Heart right ventricle (tissue), 16 donors: ENCODE data around the gene FOXN3. TPM values are rescaled to one million over a fixed set of nuclear protein-coding genes. Genes with fewer than 3 reads are reported as not detected.
"Not testable (repeated sequence)": the region's sequence is repeated elsewhere in the genome, so short reads cannot be mapped to it uniquely, and the experiment has no call there.

Experiments used
- ATAC-seq, 8 donors: fragments of 200-7000 bp; cut with Tn5 transposase; one replicate each; pipeline ENCODE4 v1.9.1; 2020; ENCODE audit warnings: mild to moderate bottlenecking in 8 of 8, moderate library complexity in 8 of 8, moderate number of reproducible peaks in 1 of 8
- DNase-seq, 2 donors: peaks; one replicate each; pipeline ENCODE4 v3.0.0-alpha.2; 2020
- H3K27ac ChIP-seq, 10 donors: fragments of 200-600 bp; sonication (generic) in 2 of 10; one replicate each; pipeline versions ENCODE4 v1.5.0 to v1.8.0; 2020 to 2022; ENCODE audit warnings: mild to moderate bottlenecking in 3 of 10
- H3K27me3 ChIP-seq, 7 donors: fragments of 200-600 bp; one replicate each; pipeline ENCODE4 v1.8.0; 2021 to 2022; ENCODE audit warnings: mild to moderate bottlenecking in 2 of 7
- H3K36me3 ChIP-seq, 9 donors: fragments of 200-600 bp; sonication (generic) in 1 of 9; one replicate each; pipeline versions ENCODE4 v1.5.0 to v1.8.0; 2020 to 2022; ENCODE audit warnings: mild to moderate bottlenecking in 2 of 9
- H3K4me1 ChIP-seq, 9 donors: fragments of 200-600 bp; sonication (generic) in 1 of 9; one replicate each; pipeline versions ENCODE4 v1.5.0 to v1.8.0; 2020 to 2022; ENCODE audit warnings: mild to moderate bottlenecking in 4 of 9
- H3K4me3 ChIP-seq, 10 donors: fragments of 200-600 bp; sonication (generic) in 2 of 10; one replicate each; pipeline versions ENCODE4 v1.5.0 to v1.8.0; 2020 to 2022; ENCODE audit warnings: mild to moderate bottlenecking in 7 of 10, moderate library complexity in 2 of 10
- H3K9me3 ChIP-seq, 11 donors: fragments of 200-600 bp in 10 of 11; sonication (generic) in 2 of 11; one replicate each; pipeline versions ENCODE4 v1.5.0 to v1.8.0; 2013 to 2022; ENCODE audit warnings: mild to moderate bottlenecking in 2 of 11, control low read depth in 1 of 11, moderate library complexity in 1 of 11
- CTCF ChIP-seq, 9 donors: fragments of 200-600 bp; sonication (generic) in 2 of 9; IDR thresholded peaks; one replicate each; pipeline versions ENCODE4 v1.5.0 to v1.8.0; 2021 to 2022; ENCODE audit warnings: antibody characterized with exemption in 9 of 9, mild to moderate bottlenecking in 5 of 9, moderate library complexity in 1 of 9
- WGBS, 2 donors: extraction: QIAGEN DNeasy Blood & Tissue Kit; methylation state at CpG; one replicate each; pipeline ENCODE4 v1.1.7; 2013; ENCODE audit warnings: inconsistent platforms in 1 of 2; 5-methylcytosine and 5-hydroxymethylcytosine counted together
- intact Hi-C, 10 donors: fragments of 100-400 bp; cut with DNase I; formaldehyde crosslinking; loops; one replicate each; pipeline versions ENCODE4 v1.11.1 to v1.14.2; 2022
- polyA plus RNA-seq, 2 donors: library from polyadenylated mRNA; stranded (reverse); fragments of 200-250 nt; gene quantifications; one replicate each; pipeline ENCODE4 v1.2.3, GENCODE V29; 2013
- total RNA-seq, 10 donors: library from RNA; stranded (reverse); fragmentation: NEBNext Ultra II Directional in 3 of 10; extraction: Animal tissue kit (Norgen Biotek cat#: 25700) in 3 of 10; gene quantifications; one replicate each; pipeline versions ENCODE4 v1.2.1 to v1.2.4, GENCODE V29; 2021 to 2023
- donor health status: Arrhythmogenic right ventricular cardiomyopathy.
- donor health status: ischemic (EF 13 %, LVEDD 7.1; RV severe dilation, severe dysfunction).
- donor health status: healthy with polysubstance abuse.
- donor health status: DM: no; HTN: yes; CAD: no.
- donor health status: DM: no; HTN: no; CAD: no.
- donor health status: ischemic (EF 25% LVEDD 6.9; RV normal size, moderate dysfunction).
- donor health status: ischemic (EF 25% LVEDD 5.7; RV mildly dilated, moderate dysfunction).
- donor health status: healthy.
- donor health status: DM: yes; HTN: yes; CAD: no.
- donor health status: Ischemic cardiomyopathy.
- donor health status: ischemic (EF 35%, LVEDD 5.7; RV mildly dilated, moderate dysfunction).
- donor health status: nonischemic (EF 11% LVEDD 7.7; RV severe dilation, severe dysfunction).
- donor health status: DM: yes; HTN: yes; CAD: no.
- donor health status: PGD.
- donor health status: ischemic (EF 29% LVEDD 5.4; RV normal size, mild dysfunction).
- donor health status: nonischemic (EF 23%, LVEDD 6.1; RV moderate dilation, normal function).

FOXN3 gene
- total and polyA plus RNA-seq, 12 donors = 13.0 to 150 (median 107) TPM

- intact Hi-C loops = no loop called here
- Histone ChIP-seq H3K4me3 (no peak overlapping the region), H3K4me1 (peaks cover 6 to 41% (median 19%) of the 10 kb centered on the region in 9 donors), H3K27me3 (no peaks in the 10 kb centered on the region), H3K9me3 (no peaks in the 10 kb centered on the region), H3K36me3 (peaks cover 0 to 49% (median 13%) of the 10 kb centered on the region in 9 donors), H3K27ac (no peak overlapping the region)
- WGBS, 2 donors = 71 to 77% methylated on average over 17 of the region's 17 CpGs
- ATAC-seq (peak in 2 of 8 donors; percentile 20 to 32), DNase-seq (no peak)
- TF ChIP-seq CTCF (IDR thresholded peaks at IDR 0.05) = no peak
These were observed 253.9 kb downstream of the FOXN3 start for GRCh38 chr14:89163031-89163636.

- Histone ChIP-seq H3K27me3 (no peaks in the 10 kb centered on the region), H3K4me3 (no peak overlapping the region), H3K4me1 (peaks cover 6 to 39% (median 19%) of the 10 kb centered on the region in 9 donors), H3K9me3 (no peaks in the 10 kb centered on the region), H3K36me3 (peaks cover 0 to 51% (median 13%) of the 10 kb centered on the region in 9 donors), H3K27ac (no peak overlapping the region)
- 94 to 97% methylated on average over 22 of the region's 22 CpGs for WGBS, 2 donors
- no peak for DNase-seq
- intact Hi-C loops = no loop called here
- ATAC-seq = no peak
- no peak for TF ChIP-seq CTCF (IDR thresholded peaks at IDR 0.05)
These were observed 254.4 kb downstream of the FOXN3 start for GRCh38 chr14:89162586-89162985.

- no peak for DNase-seq
- intact Hi-C loops = no loop called here
- H3K4me1 ChIP-seq = peaks cover 6 to 20% (median 12%) of the 10 kb centered on the region in 9 donors
- no peaks in the 10 kb centered on the region for H3K9me3 ChIP-seq
- H3K27ac ChIP-seq = no peak overlapping the region
- H3K27me3 ChIP-seq = no peaks in the 10 kb centered on the region
- WGBS, 2 donors = 93 to 94% methylated on average over 7 of the region's 7 CpGs
- ATAC-seq = no peak
- H3K4me3 ChIP-seq = no peak overlapping the region
- no peak for TF ChIP-seq CTCF (IDR thresholded peaks at IDR 0.05)
- peaks cover 0 to 57% (median 13%) of the 10 kb centered on the region in 9 donors for H3K36me3 ChIP-seq
These were observed 256.6 kb downstream of the FOXN3 start for GRCh38 chr14:89160437-89160836.

- H3K36me3 ChIP-seq = peaks cover 0 to 63% (median 13%) of the 10 kb centered on the region in 9 donors
- no peak for DNase-seq
- H3K4me3 ChIP-seq = no peak overlapping the region
- 90 to 92% methylated on average over 11 of the region's 11 CpGs for WGBS, 2 donors
- peaks cover 0 to 4% (median 0%) of the 10 kb centered on the region in 9 donors for H3K4me1 ChIP-seq
- intact Hi-C loops = no loop called here
- no peaks in the 10 kb centered on the region for H3K27me3 ChIP-seq
- no peaks in the 10 kb centered on the region for H3K9me3 ChIP-seq
- ATAC-seq = no peak
- no peak overlapping the region for H3K27ac ChIP-seq
- no peak for TF ChIP-seq CTCF (IDR thresholded peaks at IDR 0.05)
These were observed 258.3 kb downstream of the FOXN3 start for GRCh38 chr14:89158701-89159100.

GRCh38 chr14:89158104-89158503, 258.9 kb downstream of the FOXN3 start:
- not testable (repeated sequence) for H3K4me3 ChIP-seq

More at GRCh38 chr14:89158104-89158503, 258.9 kb downstream of the FOXN3 start:
- ATAC-seq, H3K4me1 ChIP-seq, H3K9me3 ChIP-seq, H3K27me3 ChIP-seq, DNase-seq, intact Hi-C loops, H3K27ac ChIP-seq: not testable (repeated sequence)
- 91 to 92% methylated on average over 7 of the region's 7 CpGs for WGBS, 2 donors
- peaks cover 0 to 60% (median 13%) of the 10 kb centered on the region in 9 donors for H3K36me3 ChIP-seq
